ENCODE measurements around the gene E2F6.

E2F6 gene

GRCh38 chr2:11454824-11455223, 11.1 kb downstream of the E2F6 start:
- no peak for DNase-seq

- DNase-seq: no peak
Measured at GRCh38 chr2:11450791-11451190, 15.2 kb downstream of the E2F6 start.

- no peak for DNase-seq
Measured at GRCh38 chr2:11446733-11447248, 19.2 kb downstream of the E2F6 start.

- DNase-seq: no peak
Measured at GRCh38 chr2:11444737-11445136, 21.2 kb downstream of the E2F6 start.

- DNase-seq: no peak
Measured at GRCh38 chr2:11438555-11439080, 27.3 kb downstream of the E2F6 start.

- no peak for DNase-seq
Measured at GRCh38 chr2:11437602-11438001, 28.4 kb downstream of the E2F6 start.

GRCh38 chr2:11435036-11435435, 30.9 kb downstream of the E2F6 start:
- no peak for DNase-seq

- DNase-seq: no peak
Measured at GRCh38 chr2:11434443-11434842, 31.5 kb downstream of the E2F6 start.

GRCh38 chr2:11433822-11434221, 32.1 kb downstream of the E2F6 start:
- DNase-seq: no peak

GRCh38 chr2:11430729-11431128, 35.2 kb downstream of the E2F6 start:
- no peak for DNase-seq

- DNase-seq: no peak
Measured at GRCh38 chr2:11427224-11427623, 38.7 kb downstream of the E2F6 start.

GRCh38 chr2:11422901-11423435, 43.0 kb downstream of the E2F6 start:
- DNase-seq: no peak

GRCh38 chr2:11422491-11422865, 43.5 kb downstream of the E2F6 start:
- DNase-seq: no peak

- DNase-seq: no peak
Measured at GRCh38 chr2:11421863-11422490, 44.0 kb downstream of the E2F6 start.

GRCh38 chr2:11420671-11421070, 45.3 kb downstream of the E2F6 start:
- no peak for DNase-seq

GRCh38 chr2:11420190-11420589, 45.8 kb downstream of the E2F6 start:
- no peak for DNase-seq

- DNase-seq: no peak
Measured at GRCh38 chr2:11419781-11420180, 46.2 kb downstream of the E2F6 start.

GRCh38 chr2:11417946-11418585, 47.9 kb downstream of the E2F6 start:
- no peak for DNase-seq

- no peak for DNase-seq
Measured at GRCh38 chr2:11416931-11417330, 49.0 kb downstream of the E2F6 start.

GRCh38 chr2:11416186-11416585, 49.8 kb downstream of the E2F6 start:
- DNase-seq: no peak

GRCh38 chr2:11414372-11415124, 51.4 kb downstream of the E2F6 start:
- DNase-seq: no peak

- DNase-seq: no peak
Measured at GRCh38 chr2:11412449-11412810, 53.5 kb downstream of the E2F6 start.

GRCh38 chr2:11411768-11412448, 54.1 kb downstream of the E2F6 start:
- DNase-seq: no peak
